Tibial artery (tissue), 4 donors: ENCODE measurements around the gene ONECUT2.

Experiments used
- DNase-seq, 2 donors: peaks; one replicate each; pipeline ENCODE4 v3.0.0-alpha.2; 2019
- H3K27ac ChIP-seq, 2 donors: fragments of 200-600 bp; sonication (generic) in 1 of 2; 1 replicate in 1 of 2; 2 replicates in 1 of 2; pipeline ENCODE4 v1.5.1; 2018 to 2019; ENCODE audit warnings: mild to moderate bottlenecking in 1 of 2
- H3K27me3 ChIP-seq, 2 donors: fragments of 200-600 bp; sonication (generic) in 1 of 2; one replicate each; pipeline versions ENCODE4 v1.5.1 to v1.6.0; 2016 to 2019
- H3K36me3 ChIP-seq, 3 donors: fragments of 200-600 bp; sonication (generic) in 2 of 3; one replicate each; pipeline ENCODE4 v1.5.1; 2016 to 2019; ENCODE audit warnings: mild to moderate bottlenecking in 2 of 3
- H3K4me1 ChIP-seq, 4 donors: fragments of 200-600 bp; sonication (generic) in 2 of 4; 1 replicate in 3 of 4; 2 replicates in 1 of 4; pipeline ENCODE4 v1.5.1; 2016 to 2019
- H3K4me3 ChIP-seq, 2 donors: fragments of 200-600 bp; sonication (generic) in 1 of 2; 1 replicate in 1 of 2; 2 replicates in 1 of 2; pipeline ENCODE4 v1.5.1; 2018 to 2019; ENCODE audit warnings: mild to moderate bottlenecking in 2 of 2
- H3K9me3 ChIP-seq, 3 donors: fragments of 200-600 bp; sonication (generic) in 1 of 3; one replicate each; pipeline ENCODE4 v1.5.1; 2016 to 2019
- CTCF ChIP-seq, 2 experiments: fragments of 200-600 bp in 1 of 2; fragments of 450-650 bp in 1 of 2; IDR thresholded peaks; one replicate each; pipeline ENCODE4 v1.5.1; 2017 to 2019; ENCODE audit warnings: antibody characterized with exemption in 2 of 2, mild to moderate bottlenecking in 1 of 2, moderate library complexity in 1 of 2
- intact Hi-C: fragments of 100-400 bp; cut with DNase I; formaldehyde crosslinking; loops from one replicate; pipeline ENCODE4 v1.15.0; 2023; ENCODE audit warnings: low total_unique reads

ONECUT2 gene

DNA sequence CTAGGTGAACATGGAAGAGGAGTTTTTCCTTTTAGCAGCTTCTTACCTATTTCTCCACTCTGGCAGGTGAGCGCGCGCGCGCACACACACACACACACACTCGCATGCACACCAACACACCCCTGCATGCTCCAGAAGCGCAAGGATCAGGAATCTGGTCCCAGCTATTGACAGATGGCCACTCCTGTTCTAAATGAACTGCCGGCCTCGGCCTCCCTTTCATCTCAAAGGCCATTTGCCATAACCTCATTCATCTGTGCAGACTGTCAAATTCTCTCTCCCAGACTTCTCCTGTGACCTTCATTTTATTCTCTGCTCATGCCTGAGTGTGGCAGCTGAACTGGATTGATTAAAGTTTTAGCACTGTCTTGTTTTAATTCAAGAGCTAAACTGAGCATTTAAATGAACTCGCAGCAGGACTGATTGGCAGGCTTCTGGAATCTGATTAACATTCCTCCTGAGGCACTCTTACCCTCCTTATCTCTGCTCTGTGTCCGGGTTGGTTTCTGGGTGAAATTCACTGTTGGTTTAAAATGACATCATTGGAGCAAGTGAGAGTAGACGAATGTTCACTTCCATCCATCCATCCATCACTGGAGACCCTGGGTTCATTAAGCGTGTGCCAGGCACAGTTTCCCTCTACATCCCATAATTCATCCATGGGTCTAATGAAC is 92.5 kb downstream of the ONECUT2 start:
- no peak overlapping the region for H3K27ac ChIP-seq
- H3K9me3 ChIP-seq = no peaks in the 10 kb centered on the region
- no peaks in the 10 kb centered on the region for H3K4me1 ChIP-seq
- DNase-seq = no peak
- intact Hi-C loops = no loop called here
- no peak for TF ChIP-seq CTCF (IDR thresholded peaks at IDR 0.05)
- H3K4me3 ChIP-seq = no peak overlapping the region
- H3K27me3 ChIP-seq = no peaks in the 10 kb centered on the region
- H3K36me3 ChIP-seq = no peaks in the 10 kb centered on the region

DNA sequence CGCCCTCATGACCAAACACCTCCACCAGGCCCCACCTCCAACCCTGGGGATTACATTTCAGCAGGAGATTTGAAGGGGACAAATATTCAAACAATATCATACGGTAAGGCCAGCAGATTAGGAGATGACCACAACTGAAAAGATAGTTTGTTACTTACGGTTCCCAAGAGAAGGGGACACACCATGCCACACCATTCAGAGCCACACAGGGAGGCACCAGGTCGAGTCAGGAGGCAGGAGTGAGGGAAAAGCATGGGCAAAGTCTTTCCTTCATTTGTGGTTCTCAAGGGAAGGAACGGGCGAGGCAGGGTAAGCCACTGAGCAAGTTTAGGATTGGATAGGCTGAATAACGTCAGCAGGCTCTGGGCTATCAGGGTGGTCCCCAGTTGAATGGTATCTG is 94.0 kb downstream of the ONECUT2 start:
- Histone ChIP-seq H3K4me1 (peaks cover 0 to 7% (median 0%) of the 10 kb centered on the region in 4 donors), H3K36me3 (no peaks in the 10 kb centered on the region), H3K4me3 (no peak overlapping the region), H3K9me3 (no peaks in the 10 kb centered on the region), H3K27ac (no peak overlapping the region), H3K27me3 (no peaks in the 10 kb centered on the region)
- no peak for TF ChIP-seq CTCF (IDR thresholded peaks at IDR 0.05)
- DNase-seq = no peak
- intact Hi-C loops = no loop called here

GRCh38 chr18:57533006-57533867 is 98.1 kb downstream of the ONECUT2 start:
- Histone ChIP-seq H3K4me1 (peaks cover 0 to 7% (median 0%) of the 10 kb centered on the region in 4 donors), H3K9me3 (no peaks in the 10 kb centered on the region), H3K36me3 (no peaks in the 10 kb centered on the region), H3K27me3 (no peaks in the 10 kb centered on the region), H3K4me3 (no peak overlapping the region), H3K27ac (no peak overlapping the region)
- DNase-seq = no peak
- intact Hi-C loops = no loop called here
- no peak for TF ChIP-seq CTCF (IDR thresholded peaks at IDR 0.05)

- no peaks in the 10 kb centered on the region for H3K36me3 ChIP-seq
- intact Hi-C loops = no loop called here
- no peak overlapping the region for H3K4me3 ChIP-seq
- TF ChIP-seq CTCF (IDR thresholded peaks at IDR 0.05) = no peak
- H3K9me3 ChIP-seq = no peaks in the 10 kb centered on the region
- DNase-seq = no peak
- no peaks in the 10 kb centered on the region for H3K27me3 ChIP-seq
- H3K4me1 ChIP-seq = peaks cover 0 to 7% (median 0%) of the 10 kb centered on the region in 4 donors
- no peak overlapping the region for H3K27ac ChIP-seq
These were observed 98.8 kb downstream of the ONECUT2 start for GRCh38 chr18:57533868-57534510.

DNA sequence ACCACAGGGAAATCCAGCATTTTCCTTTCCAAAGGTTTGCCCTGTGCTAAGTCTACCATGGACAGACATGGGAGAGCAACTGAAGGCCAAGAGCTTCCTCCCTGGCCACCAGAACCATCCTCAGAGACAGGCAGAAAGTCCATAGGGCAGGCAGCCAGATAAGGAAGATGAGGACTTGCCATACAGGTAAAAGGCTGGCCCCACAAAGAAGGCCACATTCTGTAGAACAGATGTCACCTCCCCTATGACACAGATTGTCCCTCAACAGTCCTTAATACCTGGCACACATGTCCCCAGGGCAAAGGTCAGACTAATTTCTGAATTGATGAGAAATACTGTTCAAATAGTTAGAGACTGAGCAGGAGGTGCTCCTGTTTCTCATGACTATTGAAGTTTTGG is 99.3 kb downstream of the ONECUT2 start:
- Histone ChIP-seq H3K4me1 (peaks cover 0 to 7% (median 0%) of the 10 kb centered on the region in 4 donors), H3K27me3 (no peaks in the 10 kb centered on the region), H3K27ac (no peak overlapping the region), H3K4me3 (no peak overlapping the region), H3K36me3 (no peaks in the 10 kb centered on the region), H3K9me3 (no peaks in the 10 kb centered on the region)
- intact Hi-C loops = no loop called here
- TF ChIP-seq CTCF (IDR thresholded peaks at IDR 0.05) = no peak
- DNase-seq = no peak
